Thoracic aorta (tissue), 2 donors: ENCODE measurements around the gene CNGA2. TPM values are rescaled to one million over a fixed set of nuclear protein-coding genes. Genes with fewer than 3 reads are reported as not detected.

Experiments used
- ATAC-seq: fragments of 150-250 bp; one replicate; pipeline ENCODE4 v1.8.0; 2017; ENCODE audit warnings: low read depth; ENCODE audit not compliant: insufficient number of reproducible peaks, low FRiP score
- DNase-seq: peaks from one replicate; pipeline ENCODE4 v3.0.0-alpha.2; 2020; ENCODE audit warnings: low spot score
- H3K27ac ChIP-seq, 2 donors: fragments of 200-600 bp; sonication (generic); 1 replicate in 1 of 2; 2 replicates in 1 of 2; pipeline ENCODE4 v1.5.1; 2016; ENCODE audit warnings: mild to moderate bottlenecking in 2 of 2, moderate library complexity in 2 of 2
- H3K27me3 ChIP-seq: fragments of 200-600 bp; sonication (generic); replicated peaks from 2 replicates; pipeline ENCODE4 v1.6.0; 2016; ENCODE audit warnings: mild to moderate bottlenecking; ENCODE audit not compliant: insufficient read depth
- H3K36me3 ChIP-seq: fragments of 200-600 bp; sonication (generic); one replicate; pipeline ENCODE4 v1.5.1; 2016
- H3K4me1 ChIP-seq, 2 donors: fragments of 200-600 bp; sonication (generic); 1 replicate in 1 of 2; 2 replicates in 1 of 2; pipeline versions ENCODE4 v1.5.1 to v1.6.0; 2016; ENCODE audit warnings: low read depth in 2 of 2, mild to moderate bottlenecking in 1 of 2; ENCODE audit not compliant: control insufficient read depth in 1 of 2
- H3K4me3 ChIP-seq: fragments of 200-600 bp; sonication (generic); 2 replicates; pipeline ENCODE4 v1.5.1; 2016; ENCODE audit warnings: mild to moderate bottlenecking
- H3K9me3 ChIP-seq: fragments of 200-600 bp; sonication (generic); 2 replicates; pipeline ENCODE4 v1.5.1; 2016
- total RNA-seq, 2 donors: library from RNA; depleted of rRNA; stranded (reverse); fragments of >200 nt; gene quantifications; one replicate each; pipeline versions ENCODE4 v1.1.0 to v1.2.3, GENCODE V29; 2016
- TF ChIP-seq, protein P1 (sequence below): fragments of 200-600 bp; sonication (generic); IDR thresholded peaks from one replicate; pipeline ENCODE4 v1.5.1; 2019; ENCODE audit warnings: antibody characterized with exemption

CNGA2 gene
- total RNA-seq, 2 donors from 2014 or later: not detected

- Histone ChIP-seq H3K9me3 (no peaks in the 10 kb centered on the region), H3K27me3 (no peaks in the 10 kb centered on the region), H3K27ac (no peak within 1 kb of the TSS), H3K36me3 (no peaks in the 10 kb centered on the region), H3K4me3 (no peak within 1 kb of the TSS), H3K4me1 (no peaks in the 10 kb centered on the region)
- ATAC-seq (no peak), DNase-seq (no peak)
- TF ChIP-seq, protein P1, sequence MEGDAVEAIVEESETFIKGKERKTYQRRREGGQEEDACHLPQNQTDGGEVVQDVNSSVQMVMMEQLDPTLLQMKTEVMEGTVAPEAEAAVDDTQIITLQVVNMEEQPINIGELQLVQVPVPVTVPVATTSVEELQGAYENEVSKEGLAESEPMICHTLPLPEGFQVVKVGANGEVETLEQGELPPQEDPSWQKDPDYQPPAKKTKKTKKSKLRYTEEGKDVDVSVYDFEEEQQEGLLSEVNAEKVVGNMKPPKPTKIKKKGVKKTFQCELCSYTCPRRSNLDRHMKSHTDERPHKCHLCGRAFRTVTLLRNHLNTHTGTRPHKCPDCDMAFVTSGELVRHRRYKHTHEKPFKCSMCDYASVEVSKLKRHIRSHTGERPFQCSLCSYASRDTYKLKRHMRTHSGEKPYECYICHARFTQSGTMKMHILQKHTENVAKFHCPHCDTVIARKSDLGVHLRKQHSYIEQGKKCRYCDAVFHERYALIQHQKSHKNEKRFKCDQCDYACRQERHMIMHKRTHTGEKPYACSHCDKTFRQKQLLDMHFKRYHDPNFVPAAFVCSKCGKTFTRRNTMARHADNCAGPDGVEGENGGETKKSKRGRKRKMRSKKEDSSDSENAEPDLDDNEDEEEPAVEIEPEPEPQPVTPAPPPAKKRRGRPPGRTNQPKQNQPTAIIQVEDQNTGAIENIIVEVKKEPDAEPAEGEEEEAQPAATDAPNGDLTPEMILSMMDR: no peak
These were observed 18.8 kb upstream of the CNGA2 start, which contains the start of gene FATE1 for GRCh38 chrX:151715752-151716151. FATE1 (plus strand) TSS chrX:151716035; CDS start chrX:151716120, 85 bp downstream.

DNA sequence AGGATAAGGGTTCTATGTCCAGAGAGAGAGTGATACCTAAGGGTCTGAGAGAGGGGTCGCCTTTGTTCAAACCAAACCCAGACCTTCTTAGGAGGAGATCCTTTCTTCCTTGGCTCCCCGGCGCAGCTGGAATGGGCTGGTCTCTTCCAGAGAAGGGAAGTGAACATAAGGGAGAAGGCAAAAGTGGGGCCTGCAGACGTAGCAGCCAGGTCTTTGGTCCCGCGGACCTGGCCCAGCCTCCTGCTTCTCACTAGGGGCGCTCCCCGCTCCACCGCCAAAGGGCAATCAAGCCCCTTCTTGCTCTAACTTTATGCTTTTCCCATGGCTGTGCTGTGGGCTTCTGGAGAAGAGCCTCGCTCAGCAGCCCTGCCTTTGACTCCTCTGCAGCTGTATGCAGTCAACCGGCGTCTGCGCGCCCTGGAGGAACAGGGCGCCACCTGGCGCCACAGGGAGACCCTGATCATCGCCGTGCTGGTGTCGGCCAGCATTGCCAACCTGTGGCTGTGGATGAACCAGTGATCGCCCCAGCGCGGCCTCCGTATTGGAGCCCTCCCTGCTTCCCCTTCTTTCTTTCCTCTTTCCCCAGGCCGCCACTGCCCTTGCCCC, 12.2 kb upstream of the CNGA2 start:
- Histone ChIP-seq H3K4me3 (no peak overlapping the region), H3K4me1 (no peaks in the 10 kb centered on the region), H3K27me3 (no peaks in the 10 kb centered on the region), H3K27ac (no peak overlapping the region), H3K9me3 (no peaks in the 10 kb centered on the region), H3K36me3 (no peaks in the 10 kb centered on the region)
- ATAC-seq (no peak), DNase-seq (no peak)
- TF ChIP-seq, protein P1: no peak

DNA sequence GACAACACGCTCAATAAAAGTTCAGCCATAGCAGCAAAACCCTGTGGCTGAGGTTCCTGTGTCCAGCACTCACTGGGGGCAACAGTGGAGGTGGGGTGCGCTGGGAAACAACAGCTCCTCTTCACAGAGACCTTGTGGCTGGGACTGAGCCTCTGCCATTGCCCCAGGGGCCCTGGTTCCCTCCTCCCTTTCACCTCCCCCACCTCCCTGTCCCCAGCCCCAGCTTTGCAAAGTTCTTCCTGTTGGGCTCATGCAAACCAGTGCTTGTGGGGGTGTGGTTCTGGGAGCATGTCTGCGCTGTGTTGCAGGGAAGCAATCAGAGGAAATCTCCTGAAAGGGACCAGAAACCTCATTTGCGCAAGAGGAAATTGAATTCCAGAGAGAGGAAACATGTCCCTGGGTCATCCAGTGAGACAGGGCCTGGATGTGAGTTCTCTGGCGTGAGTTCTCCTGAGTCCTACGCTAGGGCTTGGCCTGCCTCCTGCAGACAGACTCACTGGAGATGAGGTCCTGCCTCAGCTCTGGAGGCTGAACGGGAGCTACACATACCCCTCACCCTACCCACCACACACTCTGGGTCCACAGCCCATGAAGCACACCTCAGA, 11.3 kb upstream of the CNGA2 start:
- ATAC-seq (no peak), DNase-seq (no peak)
- H3K27ac ChIP-seq: no peak overlapping the region
- no peaks in the 10 kb centered on the region for H3K9me3 ChIP-seq
- no peaks in the 10 kb centered on the region for H3K4me1 ChIP-seq
- H3K36me3 ChIP-seq: no peaks in the 10 kb centered on the region
- H3K4me3 ChIP-seq: no peak overlapping the region
- TF ChIP-seq, protein P1: no peak
- no peaks in the 10 kb centered on the region for H3K27me3 ChIP-seq

DNA sequence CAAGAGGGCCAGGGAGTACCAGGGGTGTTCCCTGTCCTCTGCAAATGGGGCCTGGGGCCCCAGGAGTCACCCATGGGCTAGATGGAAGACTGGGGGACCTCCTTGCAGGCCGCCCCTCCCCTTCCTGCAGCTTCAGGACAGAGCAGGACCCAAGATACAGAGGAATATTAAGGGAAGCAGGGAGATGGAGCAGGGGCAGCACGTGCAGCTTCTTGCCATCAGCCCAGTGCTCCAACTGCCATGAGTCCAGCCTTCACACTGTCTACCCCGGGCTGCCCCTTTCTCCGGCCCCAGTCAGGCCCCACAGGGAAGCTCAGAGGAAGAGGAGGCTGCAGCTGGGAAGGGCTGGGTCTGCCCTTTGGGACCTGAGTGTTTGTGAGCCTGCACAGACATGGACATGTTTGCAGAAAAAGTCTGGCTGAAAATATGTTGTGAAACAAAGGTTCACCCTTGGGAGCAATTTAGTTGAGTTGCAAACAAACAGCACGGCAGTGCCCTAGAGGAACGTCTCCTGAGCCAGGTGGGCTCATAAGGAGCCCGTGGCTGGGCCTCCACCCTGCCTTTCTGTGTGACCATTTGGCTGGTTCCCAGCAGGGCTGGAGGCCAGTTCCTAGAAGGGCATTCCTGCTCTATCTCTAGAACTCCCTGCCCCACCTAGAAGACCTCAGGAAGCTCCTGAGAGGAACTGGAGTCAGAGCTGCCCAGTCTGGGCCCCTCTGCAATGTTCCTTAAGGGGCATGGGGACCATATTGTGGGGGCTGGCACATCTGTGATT, 9.8 kb upstream of the CNGA2 start:
- ATAC-seq: no peak

GRCh38 chrX:151725338-151725614, 9.3 kb upstream of the CNGA2 start:
- TF ChIP-seq, protein P1: no peak
- no peak for DNase-seq
- H3K27me3 ChIP-seq: no peaks in the 10 kb centered on the region

More for the DNA sequence above, 9.8 kb upstream of the CNGA2 start:
- H3K27ac ChIP-seq: no peak overlapping the region
- H3K4me3 ChIP-seq: no peak overlapping the region
- TF ChIP-seq, protein P1: no peak
- H3K27me3 ChIP-seq: no peaks in the 10 kb centered on the region
- DNase-seq: no peak
- H3K9me3 ChIP-seq: no peaks in the 10 kb centered on the region
- no peaks in the 10 kb centered on the region for H3K4me1 ChIP-seq
- no peaks in the 10 kb centered on the region for H3K36me3 ChIP-seq

More at GRCh38 chrX:151725338-151725614, 9.3 kb upstream of the CNGA2 start:
- Histone ChIP-seq H3K4me3 (no peak overlapping the region), H3K4me1 (no peaks in the 10 kb centered on the region), H3K36me3 (no peaks in the 10 kb centered on the region), H3K9me3 (no peaks in the 10 kb centered on the region), H3K27ac (no peak overlapping the region)
- no peak for ATAC-seq
